ENCODE measurements around the gene PTPRT. TPM values are rescaled to one million over a fixed set of nuclear protein-coding genes. Genes with fewer than 3 reads are reported as not detected.

The PTPRT gene
- total RNA-seq, 2 donors from 2014 or later: not detected

DNA sequence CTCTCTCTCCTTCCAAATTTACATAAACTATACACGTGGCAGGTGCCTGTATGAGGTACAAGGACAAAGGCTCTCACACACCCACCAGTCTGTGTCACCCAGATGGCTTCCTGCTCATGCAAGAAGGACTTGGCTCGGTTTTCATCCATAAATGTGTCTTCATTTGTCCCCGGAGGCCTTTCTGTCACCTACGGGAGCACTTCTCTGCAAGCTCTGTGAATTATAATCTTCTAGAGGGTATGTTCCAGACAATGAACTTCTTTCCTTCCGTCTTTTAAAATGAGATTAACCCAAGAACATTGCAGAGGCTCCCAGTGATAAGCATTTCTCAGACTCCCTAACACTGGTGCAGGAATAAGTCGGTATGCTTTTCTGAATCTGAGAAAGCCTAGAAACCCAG is 123.6 kb downstream of the PTPRT start:
- TF ChIP-seq, protein P1, sequence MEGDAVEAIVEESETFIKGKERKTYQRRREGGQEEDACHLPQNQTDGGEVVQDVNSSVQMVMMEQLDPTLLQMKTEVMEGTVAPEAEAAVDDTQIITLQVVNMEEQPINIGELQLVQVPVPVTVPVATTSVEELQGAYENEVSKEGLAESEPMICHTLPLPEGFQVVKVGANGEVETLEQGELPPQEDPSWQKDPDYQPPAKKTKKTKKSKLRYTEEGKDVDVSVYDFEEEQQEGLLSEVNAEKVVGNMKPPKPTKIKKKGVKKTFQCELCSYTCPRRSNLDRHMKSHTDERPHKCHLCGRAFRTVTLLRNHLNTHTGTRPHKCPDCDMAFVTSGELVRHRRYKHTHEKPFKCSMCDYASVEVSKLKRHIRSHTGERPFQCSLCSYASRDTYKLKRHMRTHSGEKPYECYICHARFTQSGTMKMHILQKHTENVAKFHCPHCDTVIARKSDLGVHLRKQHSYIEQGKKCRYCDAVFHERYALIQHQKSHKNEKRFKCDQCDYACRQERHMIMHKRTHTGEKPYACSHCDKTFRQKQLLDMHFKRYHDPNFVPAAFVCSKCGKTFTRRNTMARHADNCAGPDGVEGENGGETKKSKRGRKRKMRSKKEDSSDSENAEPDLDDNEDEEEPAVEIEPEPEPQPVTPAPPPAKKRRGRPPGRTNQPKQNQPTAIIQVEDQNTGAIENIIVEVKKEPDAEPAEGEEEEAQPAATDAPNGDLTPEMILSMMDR (IDR thresholded peaks at IDR 0.05): no peak
- Histone ChIP-seq H3K27ac (no peak overlapping the region), H3K27me3 (replicated peaks; ENCODE audit: insufficient read depth) (no peaks in the 10 kb centered on the region), H3K4me3 (no peak overlapping the region), H3K4me1 (ENCODE audit: control insufficient read depth in 1 of 2, low read depth in 2 of 2) (no peaks in the 10 kb centered on the region), H3K36me3 (no peaks in the 10 kb centered on the region), H3K9me3 (no peaks in the 10 kb centered on the region)
- no peak for DNase-seq (ENCODE audit: low spot score)
- ATAC-seq (ENCODE audit: insufficient number of reproducible peaks, low FRiP score, low read depth): no peak

DNA sequence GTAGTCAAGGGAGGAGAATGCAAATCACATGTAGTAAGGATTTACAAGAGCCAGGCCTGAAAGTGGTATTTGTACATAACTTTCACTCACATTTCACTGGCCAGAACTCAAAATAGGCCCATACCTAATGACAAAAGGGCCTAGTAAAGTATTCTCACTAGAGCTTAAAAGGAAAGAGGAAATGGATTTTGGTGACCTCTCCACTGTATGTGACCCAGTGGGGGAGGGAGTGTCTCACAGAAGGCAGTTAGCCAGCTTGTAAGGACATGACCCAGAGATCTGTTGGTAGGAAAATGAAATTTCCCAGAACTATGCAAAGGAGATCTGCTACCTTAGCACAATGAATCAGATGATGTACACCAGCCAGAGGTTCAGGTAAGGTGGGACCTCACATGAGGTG is 124.4 kb downstream of the PTPRT start:
- TF ChIP-seq, protein P1 (IDR thresholded peaks at IDR 0.05): no peak
- H3K4me3 ChIP-seq: no peak overlapping the region
- no peaks in the 10 kb centered on the region for H3K36me3 ChIP-seq
- H3K4me1 ChIP-seq (ENCODE audit: control insufficient read depth in 1 of 2, low read depth in 2 of 2): no peaks in the 10 kb centered on the region
- DNase-seq (ENCODE audit: low spot score) (no peak), ATAC-seq (ENCODE audit: insufficient number of reproducible peaks, low FRiP score, low read depth) (no peak)
- H3K27me3 ChIP-seq (replicated peaks; ENCODE audit: insufficient read depth): no peaks in the 10 kb centered on the region
- H3K27ac ChIP-seq: no peak overlapping the region
- H3K9me3 ChIP-seq: no peaks in the 10 kb centered on the region

DNA sequence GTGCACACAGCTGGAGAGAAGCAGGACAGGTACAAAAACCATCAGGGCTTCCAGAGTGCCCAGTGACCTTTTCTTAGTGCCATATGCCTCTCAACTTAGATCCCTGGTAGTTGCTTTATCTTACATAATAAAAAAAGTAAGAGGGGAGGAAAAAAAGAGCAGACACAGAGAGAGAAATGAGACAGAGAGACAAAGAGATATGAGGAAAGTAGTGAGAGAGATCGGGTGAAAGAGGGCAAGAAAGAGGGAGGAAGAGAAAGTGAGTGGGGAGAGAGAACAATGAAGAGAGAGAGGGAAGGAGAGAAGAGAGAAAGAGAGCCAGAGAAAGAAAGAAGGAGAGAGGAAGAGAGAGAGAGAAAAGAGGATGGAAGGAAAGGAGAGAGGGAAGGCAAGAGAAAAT is 131.6 kb downstream of the PTPRT start:
- no peak for ATAC-seq (ENCODE audit: insufficient number of reproducible peaks, low FRiP score, low read depth)
- no peak for DNase-seq (ENCODE audit: low spot score)
- Histone ChIP-seq H3K27ac (no peak overlapping the region), H3K36me3 (no peaks in the 10 kb centered on the region), H3K4me3 (no peak overlapping the region), H3K27me3 (replicated peaks; ENCODE audit: insufficient read depth) (no peaks in the 10 kb centered on the region), H3K4me1 (ENCODE audit: control insufficient read depth in 1 of 2, low read depth in 2 of 2) (no peaks in the 10 kb centered on the region), H3K9me3 (no peaks in the 10 kb centered on the region)
- TF ChIP-seq, protein P1 (IDR thresholded peaks at IDR 0.05): no peak

DNA sequence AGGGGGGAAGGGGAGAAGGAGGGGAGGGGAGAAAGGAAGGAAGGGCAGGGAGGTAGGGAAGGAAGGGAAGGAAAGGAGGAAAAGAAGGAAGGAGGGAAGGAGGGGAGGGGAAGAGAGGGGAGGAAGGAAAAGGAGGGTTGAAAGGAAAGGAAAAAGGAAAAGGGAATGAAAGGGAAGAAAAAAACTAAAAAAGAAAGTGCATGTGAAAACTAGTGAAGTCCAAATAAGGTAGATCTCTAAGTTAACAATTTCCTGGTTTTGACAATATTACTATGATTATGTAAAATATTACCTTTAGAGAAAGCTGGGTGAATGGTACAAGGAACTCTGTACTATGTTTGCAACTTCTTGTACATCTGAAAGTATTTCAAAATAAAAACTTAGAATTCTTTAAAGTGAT is 132.4 kb downstream of the PTPRT start:
- H3K27ac ChIP-seq: no peak overlapping the region
- DNase-seq (ENCODE audit: low spot score) (no peak), ATAC-seq (ENCODE audit: insufficient number of reproducible peaks, low FRiP score, low read depth) (no peak)
- TF ChIP-seq, protein P1 (IDR thresholded peaks at IDR 0.05): no peak
- no peaks in the 10 kb centered on the region for H3K9me3 ChIP-seq
- H3K27me3 ChIP-seq (replicated peaks; ENCODE audit: insufficient read depth): no peaks in the 10 kb centered on the region
- H3K36me3 ChIP-seq: no peaks in the 10 kb centered on the region
- no peak overlapping the region for H3K4me3 ChIP-seq
- no peaks in the 10 kb centered on the region for H3K4me1 ChIP-seq (ENCODE audit: control insufficient read depth in 1 of 2, low read depth in 2 of 2)

DNA sequence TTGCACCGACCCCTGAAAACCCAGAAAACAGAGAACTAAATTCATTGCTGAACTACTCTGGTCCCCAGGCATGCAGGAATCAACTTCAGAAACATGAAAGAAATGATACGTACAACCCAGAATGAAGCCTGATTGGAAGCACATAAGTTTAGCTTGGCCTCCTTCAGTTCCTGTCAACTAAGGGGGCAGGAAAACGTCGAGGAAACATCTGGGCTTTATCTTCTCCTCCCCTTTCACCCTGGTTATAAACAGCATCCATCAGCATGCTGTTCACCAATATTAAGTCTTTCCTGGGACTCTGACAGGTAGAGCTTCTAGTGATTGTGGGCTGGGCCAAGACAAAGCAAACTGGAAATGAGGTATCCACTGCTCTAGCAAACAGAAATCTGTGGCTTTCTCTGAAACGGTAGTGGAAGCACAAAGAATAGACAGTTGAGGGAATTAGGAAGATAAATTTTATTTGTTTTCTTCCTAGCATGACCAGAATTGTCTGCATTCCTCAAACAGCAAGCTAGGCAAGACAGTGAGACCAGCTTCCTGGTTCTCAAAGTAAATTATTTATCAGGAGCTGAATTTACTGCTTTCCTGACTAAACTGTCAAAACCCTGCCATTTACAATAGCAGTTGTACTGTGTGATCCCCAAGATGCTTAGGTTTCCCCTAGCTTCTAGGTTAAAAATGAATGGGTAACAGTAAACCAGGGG is 134.4 kb downstream of the PTPRT start:
- no peak overlapping the region for H3K27ac ChIP-seq
- no peaks in the 10 kb centered on the region for H3K36me3 ChIP-seq
- no peaks in the 10 kb centered on the region for H3K4me1 ChIP-seq (ENCODE audit: control insufficient read depth in 1 of 2, low read depth in 2 of 2)
- no peaks in the 10 kb centered on the region for H3K27me3 ChIP-seq (replicated peaks; ENCODE audit: insufficient read depth)
- DNase-seq (ENCODE audit: low spot score) (no peak), ATAC-seq (ENCODE audit: insufficient number of reproducible peaks, low FRiP score, low read depth) (no peak)
- TF ChIP-seq, protein P1 (IDR thresholded peaks at IDR 0.05): no peak
- no peaks in the 10 kb centered on the region for H3K9me3 ChIP-seq
- no peak overlapping the region for H3K4me3 ChIP-seq
